ENCODE data around the gene RNF130.

- no peak for TF ChIP-seq CTCF (IDR thresholded peaks at IDR 0.05; ENCODE audit: low read depth, low read length)
- no peak for TF ChIP-seq EZH2phosphoT487 (IDR thresholded peaks at IDR 0.05; ENCODE audit: low read depth)
Observed at GRCh38 chr5:180050121-180050940, 21.2 kb downstream of the RNF130 start.
